MM.1S (cell line): ENCODE data around the gene AGAP1.
A peak's percentile ranks its signal among the peaks of the same experiment; 100 is the strongest.

Experiments
- DNase-seq: peaks from one replicate; pipeline ENCODE4 v3.0.0-alpha.2; 2015
- H2AFZ ChIP-seq: fragments of 300-600 bp; sonication (generic); 2 replicates; pipeline ENCODE4 v1.6.0; 2016; ENCODE audit warnings: antibody characterized with exemption, low read length
- H3F3A ChIP-seq: fragments of 300-600 bp; sonication (generic); 2 replicates; pipeline ENCODE4 v1.6.1; 2016; ENCODE audit warnings: mild to moderate bottlenecking, antibody characterized with exemption, low read length, moderate library complexity, mixed read lengths; ENCODE audit not compliant: insufficient read depth
- H3K27ac ChIP-seq: fragments of 300-600 bp; sonication (generic); 2 replicates; pipeline ENCODE4 v1.5.1; 2016; ENCODE audit warnings: mild to moderate bottlenecking, low read length
- H3K27me3 ChIP-seq: fragments of 300-600 bp; sonication (generic); replicated peaks from 2 replicates; pipeline ENCODE4 v1.6.0; 2016; ENCODE audit warnings: low read length; ENCODE audit not compliant: insufficient read depth
- H3K36me3 ChIP-seq: fragments of 300-600 bp; sonication (generic); replicated peaks from 2 replicates; pipeline ENCODE4 v1.6.1; 2016; ENCODE audit warnings: mild to moderate bottlenecking, low read length, mixed read lengths; ENCODE audit not compliant: insufficient read depth
- H3K4me1 ChIP-seq: fragments of 300-600 bp; sonication (generic); 2 replicates; pipeline ENCODE4 v1.6.1; 2016; ENCODE audit warnings: low read length, mixed read lengths
- H3K4me2 ChIP-seq: fragments of 300-600 bp; sonication (generic); 2 replicates; pipeline ENCODE4 v1.6.0; 2016; ENCODE audit warnings: low read depth, low read length
- H3K4me3 ChIP-seq: fragments of 300-600 bp; sonication (generic); 2 replicates; pipeline ENCODE4 v1.5.1; 2016; ENCODE audit warnings: low read length, mixed read lengths
- H3K79me2 ChIP-seq: fragments of 300-600 bp; sonication (generic); 2 replicates; pipeline ENCODE4 v1.6.1; 2016; ENCODE audit warnings: mixed run types, low read length, mixed read lengths
- H3K9ac ChIP-seq: fragments of 300-600 bp; sonication (generic); 2 replicates; pipeline ENCODE4 v1.6.1; 2016; ENCODE audit warnings: low read length, mixed read lengths
- H3K9me2 ChIP-seq: fragments of 300-600 bp; sonication (generic); replicated peaks from 2 replicates; pipeline ENCODE4 v1.6.1; 2016; ENCODE audit warnings: mild to moderate bottlenecking, low read length, mixed read lengths; ENCODE audit not compliant: insufficient read depth
- H3K9me3 ChIP-seq: fragments of 300-600 bp; sonication (generic); replicated peaks from 2 replicates; pipeline ENCODE4 v1.6.1; 2016; ENCODE audit warnings: mild to moderate bottlenecking, low read length, mixed read lengths; ENCODE audit not compliant: insufficient read depth
- H4K20me1 ChIP-seq: fragments of 300-600 bp; sonication (generic); 2 replicates; pipeline ENCODE4 v1.6.1; 2016; ENCODE audit warnings: mild to moderate bottlenecking, low read length, moderate library complexity, mixed read lengths; ENCODE audit not compliant: insufficient read depth
- CTCF ChIP-seq: fragments of 300-600 bp; sonication (generic); IDR thresholded peaks from 2 replicates; pipeline ENCODE4 v1.5.1; 2016; ENCODE audit warnings: antibody characterized with exemption, low read length, mixed read lengths
- EZH2 ChIP-seq: fragments of 300-600 bp; sonication (generic); optimal IDR thresholded peaks from 2 replicates; pipeline ENCODE3; 2017; ENCODE audit warnings: low read depth, mild to moderate bottlenecking, antibody characterized with exemption, low read length, mixed read lengths
- EZH2phosphoT487 ChIP-seq: fragments of 300-600 bp; sonication (generic); IDR thresholded peaks from 2 replicates; pipeline ENCODE4 v1.6.1; 2018; ENCODE audit warnings: antibody characterized with exemption, low read length

Gene AGAP1

DNA sequence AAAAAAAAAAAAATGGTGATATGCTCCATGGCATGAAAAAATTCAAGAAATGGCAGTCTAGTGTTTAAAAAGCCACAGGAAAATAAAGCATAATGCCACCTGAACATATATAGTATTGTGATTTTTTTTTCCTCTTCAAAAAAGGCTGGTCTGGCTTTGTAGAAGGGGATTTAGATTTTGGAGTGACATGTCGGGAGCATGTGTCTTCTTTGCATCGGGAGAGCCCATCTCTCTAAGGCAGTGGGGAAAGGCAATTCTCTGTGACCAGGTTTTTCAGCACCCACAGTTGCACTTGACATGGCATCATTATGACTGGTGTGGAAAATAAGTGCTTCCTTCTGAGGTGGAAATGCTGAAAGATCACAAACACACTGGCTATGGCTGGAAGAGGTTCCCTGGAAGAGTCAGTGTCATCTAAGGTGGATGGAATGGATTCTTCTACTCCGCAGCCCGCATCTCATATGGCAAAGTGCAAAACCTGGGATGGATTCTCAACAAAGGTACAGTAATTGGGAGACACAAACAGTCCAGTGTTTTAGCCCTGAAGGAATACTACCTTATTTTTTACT is 172.5 kb downstream of the AGAP1 start:
- no peaks in the 10 kb centered on the region for H3F3A ChIP-seq
- H4K20me1 ChIP-seq: no peaks in the 10 kb centered on the region
- H3K4me3 ChIP-seq: no peak overlapping the region; the same call in 1 of the 2 replicates
- H3K27me3 ChIP-seq: no peaks in the 10 kb centered on the region
- H3K27ac ChIP-seq: peak overlapping the region; percentile 48; the same call in 1 of the 2 replicates
- no peaks in the 10 kb centered on the region for H3K9me2 ChIP-seq
- H2AFZ ChIP-seq: 0 out of 2 replicates have a peak overlapping the region, but pooled peaks have one; percentile 19
- H3K4me1 ChIP-seq: no peaks in the 10 kb centered on the region
- TF ChIP-seq EZH2: no peak
- TF ChIP-seq CTCF: no peak
- no peak for TF ChIP-seq EZH2phosphoT487
- peak; percentile 62 for DNase-seq
- H3K36me3 ChIP-seq: no peaks in the 10 kb centered on the region
- H3K79me2 ChIP-seq: peaks cover 62% of the 10 kb centered on the region
- peak overlapping the region; percentile 72 for H3K9ac ChIP-seq
- no peaks in the 10 kb centered on the region for H3K9me3 ChIP-seq
- peak overlapping the region; percentile 54; the same call in 1 of the 2 replicates for H3K4me2 ChIP-seq

GRCh38 chr2:235668782-235669181 is 174.9 kb downstream of the AGAP1 start:
- DNase-seq: no peak
- no peaks in the 10 kb centered on the region for H4K20me1 ChIP-seq
- no peak overlapping the region for H3K27ac ChIP-seq
- no peak overlapping the region for H3K4me2 ChIP-seq
- H3K9me3 ChIP-seq: no peaks in the 10 kb centered on the region
- H3K4me1 ChIP-seq: no peaks in the 10 kb centered on the region
- H3K4me3 ChIP-seq: no peak overlapping the region
- no peaks in the 10 kb centered on the region for H3K36me3 ChIP-seq
- H3K9ac ChIP-seq: no peak overlapping the region
- H3K27me3 ChIP-seq: no peaks in the 10 kb centered on the region
- no peak for TF ChIP-seq EZH2phosphoT487
- no peak for TF ChIP-seq EZH2
- TF ChIP-seq CTCF: no peak
- peaks cover 66% of the 10 kb centered on the region for H3K79me2 ChIP-seq
- no peaks in the 10 kb centered on the region for H3K9me2 ChIP-seq
- no peak overlapping the region for H2AFZ ChIP-seq
- no peaks in the 10 kb centered on the region for H3F3A ChIP-seq

DNA sequence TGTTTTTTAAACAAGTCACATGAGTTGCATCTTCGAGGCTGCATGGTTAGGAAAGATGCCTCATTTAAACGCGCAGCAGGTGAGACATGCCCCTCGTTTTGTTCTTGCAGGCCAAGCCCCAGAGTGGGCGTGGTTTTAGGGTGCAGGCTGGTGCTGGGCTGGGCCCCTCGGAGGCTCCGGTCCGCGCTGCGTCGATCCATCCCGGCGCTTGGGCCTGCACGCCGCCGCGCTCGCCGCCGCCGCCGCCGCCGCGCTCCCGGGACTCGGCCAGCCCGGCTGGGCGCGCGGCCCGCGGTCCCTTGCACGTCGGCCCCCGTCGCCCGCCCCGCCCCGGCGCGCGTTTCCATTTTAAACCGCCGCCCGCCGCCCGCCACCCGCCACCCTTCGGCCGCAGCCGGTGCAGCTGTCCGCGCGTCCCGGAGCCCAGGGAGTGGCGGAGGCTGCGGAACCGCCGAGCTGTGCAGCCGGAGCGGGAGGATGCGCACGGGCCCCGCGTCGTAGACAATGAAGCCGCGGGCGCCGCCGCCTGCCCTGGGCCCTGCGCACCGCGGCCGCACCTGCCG is 175.5 kb downstream of the AGAP1 start:
- DNase-seq: peak; percentile 59
- Histone ChIP-seq H3K36me3 (no peaks in the 10 kb centered on the region), H3K9ac (no peak overlapping the region), H2AFZ (no peak overlapping the region), H3K4me1 (no peaks in the 10 kb centered on the region), H3K4me2 (no peak overlapping the region), H3K9me2 (no peaks in the 10 kb centered on the region), H3K27ac (no peak overlapping the region), H3K79me2 (peaks cover 68% of the 10 kb centered on the region), H3K27me3 (no peaks in the 10 kb centered on the region), H4K20me1 (no peaks in the 10 kb centered on the region), H3K4me3 (no peak overlapping the region), H3F3A (no peaks in the 10 kb centered on the region), H3K9me3 (no peaks in the 10 kb centered on the region)
- TF ChIP-seq CTCF (no peak), EZH2 (no peak), EZH2phosphoT487 (no peak)
